Activated T-cell treated with anti-CD3 and anti-CD28 coated beads for 48 hours (primary cell): Measurements from ENCODE around the gene ALDH3A2.

ENCODE experiments used
- DNase-seq: peaks from one replicate; pipeline ENCODE4 v3.0.0-alpha.2; 2020; ENCODE audit warnings: low read depth

Gene ALDH3A2

DNA sequence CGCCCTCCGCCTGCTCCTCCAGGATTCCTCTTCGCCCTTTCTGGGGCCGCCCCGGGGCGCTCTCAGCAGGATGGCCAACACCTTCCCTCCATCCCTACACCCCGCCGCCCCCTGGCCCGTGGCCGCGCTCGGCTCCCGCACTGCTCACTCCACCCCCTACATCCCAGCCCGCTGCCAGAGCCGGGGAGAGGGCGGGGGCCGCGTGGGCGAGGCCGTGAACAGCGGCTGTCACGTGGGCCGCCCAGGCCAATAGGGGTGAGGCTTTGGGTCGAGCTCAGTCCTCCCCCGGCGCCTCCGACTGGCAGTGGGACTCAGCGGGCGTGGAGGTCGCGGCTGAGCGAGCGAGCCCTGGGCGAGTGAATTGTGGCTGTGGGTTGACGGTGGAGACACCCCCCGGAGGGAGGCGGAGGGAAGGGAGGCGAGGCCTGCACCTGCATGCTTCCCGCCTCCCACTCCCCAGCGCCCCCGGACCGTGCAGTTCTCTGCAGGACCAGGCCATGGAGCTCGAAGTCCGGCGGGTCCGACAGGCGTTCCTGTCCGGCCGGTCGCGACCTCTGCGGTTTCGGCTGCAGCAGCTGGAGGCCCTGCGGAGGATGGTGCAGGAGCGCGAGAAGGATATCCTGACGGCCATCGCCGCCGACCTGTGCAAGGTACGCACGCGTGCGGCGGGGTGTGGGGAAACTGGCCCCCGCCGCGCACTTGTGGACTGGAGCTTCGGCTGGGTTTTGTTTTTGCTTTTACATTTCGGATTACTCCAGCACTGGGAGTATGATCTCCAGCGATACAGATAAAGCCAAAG is at the start of gene ALDH3A2:
Gene ALDH3A2, plus strand, starts transcription at position 277 of the 799 bp plus-strand sequence. Its CDS starts 221 bp downstream, at position 498.
- peak; percentile 93 for DNase-seq

DNA sequence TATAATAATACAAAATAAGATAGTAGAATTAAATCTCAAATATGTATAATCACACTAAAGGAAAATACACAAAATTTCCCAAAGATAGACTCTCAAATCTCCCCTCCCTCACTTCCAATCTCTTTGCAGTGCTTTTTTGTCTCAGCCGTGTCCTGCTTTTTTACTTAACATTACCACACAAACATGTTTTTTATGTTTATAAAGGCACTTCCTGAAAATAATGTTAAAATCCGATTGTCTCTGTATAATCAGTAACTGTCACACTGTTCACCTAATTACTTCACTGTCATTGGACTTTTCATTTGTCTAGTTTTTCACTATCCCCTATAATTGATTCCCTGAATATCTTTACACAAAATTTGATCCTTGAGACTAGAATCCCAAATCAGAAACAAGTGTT is 38.2 kb upstream of the ALDH3A2 start:
- DNase-seq = no peak

DNA sequence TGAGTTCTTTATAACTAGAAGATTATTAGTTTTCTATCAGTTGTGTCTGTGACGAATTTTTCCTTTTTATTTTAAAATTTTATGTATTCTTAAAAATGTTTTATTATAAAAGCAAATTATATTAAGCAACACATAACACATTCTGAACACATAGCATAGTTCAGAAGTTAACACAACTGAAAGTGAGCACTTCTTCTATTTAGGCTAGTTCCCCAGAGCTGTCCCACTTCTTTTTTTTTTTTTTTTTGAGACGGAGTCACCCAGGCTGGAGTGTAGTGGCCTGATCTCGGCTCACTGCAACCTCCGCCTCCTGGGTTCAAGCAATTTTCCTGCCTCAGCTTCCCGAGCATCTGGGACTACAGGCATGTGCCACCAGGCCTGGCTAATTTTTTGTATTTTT is 37.7 kb upstream of the ALDH3A2 start:
- no peak for DNase-seq

DNA sequence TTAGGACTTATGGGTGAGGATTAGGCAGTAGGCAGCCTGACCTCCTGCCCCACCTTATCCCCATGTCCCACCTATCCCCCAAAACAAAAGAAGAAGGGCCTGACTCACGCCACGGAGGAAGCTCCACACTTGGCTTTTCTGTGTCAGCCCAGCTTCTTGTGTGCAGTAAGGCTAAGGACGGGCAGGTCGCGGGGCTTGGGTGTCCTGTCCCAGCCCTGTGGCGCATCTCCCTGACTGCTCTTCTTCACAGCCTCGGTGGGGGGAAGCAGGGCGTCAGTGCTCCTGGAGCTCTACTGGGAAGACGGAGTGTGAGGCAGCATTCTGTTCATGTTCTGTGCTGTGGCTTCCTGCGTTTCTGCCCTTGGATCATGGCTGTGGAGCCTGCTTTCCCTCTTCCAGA is 34.6 kb upstream of the ALDH3A2 start:
- no peak for DNase-seq

DNA sequence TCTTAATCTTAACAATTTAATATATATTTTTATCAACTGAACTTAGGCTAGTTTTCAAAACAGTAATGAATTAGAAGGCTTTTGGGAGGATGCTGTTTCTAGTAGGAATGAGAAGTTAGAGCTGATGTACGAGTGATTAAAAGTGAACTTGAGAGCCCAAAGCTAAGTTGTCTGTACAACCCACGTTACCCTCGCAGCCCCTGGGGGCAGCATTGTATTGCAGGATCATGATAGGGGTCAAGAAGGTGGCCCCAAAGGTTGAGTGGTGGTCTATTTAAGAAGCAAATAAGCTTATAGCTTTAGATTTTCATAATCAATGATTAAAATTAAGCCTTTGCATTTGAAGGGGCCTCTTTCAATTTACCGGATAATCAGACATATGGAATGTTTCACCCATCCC is 33.7 kb upstream of the ALDH3A2 start:
- no peak for DNase-seq

DNA sequence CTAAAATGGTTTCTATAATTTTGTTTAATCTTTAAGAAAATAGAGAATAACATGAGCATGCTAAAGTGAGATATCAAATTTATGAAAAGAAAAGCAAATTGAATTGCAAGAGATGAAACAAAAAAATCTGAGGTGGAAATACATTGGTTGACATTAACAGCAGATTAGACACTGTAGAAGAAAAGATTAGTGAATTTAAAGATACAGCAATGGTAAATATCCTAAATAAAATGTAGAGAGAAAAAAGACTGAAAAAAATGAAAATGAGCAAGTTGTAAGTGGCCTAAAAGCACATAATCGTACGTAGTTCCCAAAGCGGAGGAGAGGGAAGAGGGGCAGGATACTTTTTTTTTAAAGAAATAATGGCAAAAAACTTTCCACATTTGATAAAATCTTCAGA is 30.5 kb upstream of the ALDH3A2 start:
- DNase-seq = no peak

DNA sequence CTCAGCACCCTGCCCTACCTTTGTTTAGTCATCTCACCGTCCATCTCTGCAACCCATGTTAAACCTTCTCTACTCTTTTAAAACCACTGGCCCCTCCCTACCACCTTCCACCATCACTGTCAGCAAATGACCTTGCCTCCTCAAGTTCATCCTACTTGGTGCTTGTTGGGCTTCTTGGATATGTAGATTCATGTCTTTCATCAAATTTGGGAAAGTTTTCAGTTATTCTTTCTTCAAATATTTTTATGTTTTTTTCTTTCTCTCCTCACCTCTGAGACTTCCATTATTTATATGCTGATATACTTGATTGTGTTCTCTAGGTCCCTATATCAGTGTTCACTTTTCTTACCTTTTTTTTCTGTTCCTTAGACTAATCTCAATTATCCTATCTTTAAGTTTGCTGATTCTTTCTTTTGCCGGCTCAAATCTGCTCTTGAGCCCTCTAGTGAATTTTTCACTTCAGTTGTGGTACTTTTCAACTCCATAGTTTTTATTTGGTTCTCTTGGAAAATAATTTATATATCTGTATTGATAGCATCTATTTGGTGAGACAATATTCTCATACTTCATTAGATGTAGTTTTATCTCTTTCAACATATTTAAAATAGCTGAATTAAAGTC is 28.7 kb upstream of the ALDH3A2 start:
- DNase-seq = no peak

DNA sequence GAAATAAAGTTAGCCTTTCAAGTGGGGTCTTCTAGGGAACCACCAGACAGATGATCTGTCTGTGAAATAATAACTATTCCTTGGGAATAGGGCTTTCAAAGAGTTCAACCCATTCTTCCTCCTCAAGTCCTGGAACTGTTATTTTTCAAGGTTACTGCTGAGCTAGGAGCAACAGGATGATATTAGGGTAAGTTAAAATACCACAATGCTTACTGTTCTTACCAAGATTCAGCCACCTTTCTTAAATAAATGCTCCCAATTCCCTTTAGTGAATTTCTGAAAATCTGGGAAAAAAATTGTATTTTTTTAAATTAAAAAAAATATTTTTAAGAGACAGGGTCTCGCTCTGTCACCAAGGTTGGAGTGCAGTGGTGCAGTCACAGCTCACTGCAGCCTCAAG is 26.9 kb upstream of the ALDH3A2 start:
- no peak for DNase-seq

DNA sequence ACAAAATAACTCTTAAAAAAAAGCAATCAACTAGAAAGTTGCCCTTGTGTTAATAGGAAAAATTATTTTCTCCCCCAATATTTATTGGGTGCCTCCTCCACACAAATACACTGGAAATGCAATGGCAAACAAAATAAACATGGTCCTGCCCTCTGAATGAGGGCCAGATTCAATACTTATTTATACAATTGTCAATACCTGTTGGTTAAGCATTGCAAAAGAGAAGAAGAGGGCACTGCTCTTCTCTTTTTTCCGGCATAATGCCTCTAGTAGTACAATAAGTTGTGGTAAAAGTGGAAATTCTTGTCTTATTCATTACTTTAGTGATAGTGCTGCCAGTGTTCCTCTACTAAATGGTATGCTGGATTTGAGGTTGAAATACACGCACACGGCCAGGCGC is 22.5 kb upstream of the ALDH3A2 start:
- no peak for DNase-seq

DNA sequence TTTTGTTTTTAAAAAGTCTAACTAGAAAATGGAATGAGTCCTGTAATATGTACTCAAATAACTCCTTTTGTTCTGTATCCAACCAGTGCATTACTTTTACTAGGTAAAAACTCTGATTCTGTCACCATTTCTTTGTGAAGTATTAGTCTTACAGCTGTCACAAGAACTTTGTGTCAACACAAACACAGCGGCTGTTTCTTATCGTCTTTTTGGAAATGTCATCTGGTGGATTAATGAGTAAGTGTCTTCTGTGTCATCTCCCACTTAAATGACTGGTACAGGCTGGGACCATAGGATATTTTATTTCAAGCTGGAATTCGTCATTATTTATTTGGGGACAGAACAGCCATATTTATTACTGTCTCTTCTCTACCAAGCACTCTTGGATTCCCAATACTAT is 19.1 kb upstream of the ALDH3A2 start:
- DNase-seq = no peak

DNA sequence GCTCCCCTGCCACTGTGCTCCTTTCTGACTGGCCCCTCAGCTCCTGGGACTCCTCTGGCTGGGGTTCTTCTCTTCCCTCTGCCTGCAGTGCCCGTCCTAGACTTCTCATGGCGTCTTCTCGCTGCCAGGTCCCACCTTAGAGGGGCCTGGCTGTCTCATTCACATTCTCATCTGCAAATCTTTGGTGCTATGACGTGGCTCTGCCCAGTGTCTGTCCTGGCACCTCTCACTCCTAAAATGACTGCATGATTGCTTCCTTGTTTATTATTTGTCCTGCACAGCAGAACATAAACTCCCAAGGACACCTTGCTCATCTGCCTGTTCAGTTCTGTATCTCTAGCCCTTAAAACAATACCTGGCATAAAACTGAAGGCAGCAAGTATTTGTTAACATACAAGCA is 18.5 kb upstream of the ALDH3A2 start:
- no peak for DNase-seq

DNA sequence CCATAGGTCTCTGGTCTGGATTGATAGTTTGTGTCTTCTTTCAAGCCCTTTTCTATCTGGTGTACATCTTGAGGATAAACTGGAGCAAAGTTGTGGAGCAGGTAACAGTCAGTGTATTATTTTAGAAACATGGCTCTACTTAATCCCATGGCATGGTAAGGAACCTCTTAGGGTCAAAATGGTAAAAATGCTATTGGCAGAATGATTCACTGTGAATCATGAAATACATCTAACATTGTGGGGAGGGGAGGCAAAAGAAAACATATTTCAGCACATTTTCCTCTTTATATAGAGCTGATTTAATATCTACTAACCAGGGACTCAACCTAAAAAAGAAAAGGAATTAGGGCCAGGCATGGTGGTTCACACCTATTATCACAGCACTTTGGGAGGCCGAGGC is 17.9 kb upstream of the ALDH3A2 start:
- no peak for DNase-seq

DNA sequence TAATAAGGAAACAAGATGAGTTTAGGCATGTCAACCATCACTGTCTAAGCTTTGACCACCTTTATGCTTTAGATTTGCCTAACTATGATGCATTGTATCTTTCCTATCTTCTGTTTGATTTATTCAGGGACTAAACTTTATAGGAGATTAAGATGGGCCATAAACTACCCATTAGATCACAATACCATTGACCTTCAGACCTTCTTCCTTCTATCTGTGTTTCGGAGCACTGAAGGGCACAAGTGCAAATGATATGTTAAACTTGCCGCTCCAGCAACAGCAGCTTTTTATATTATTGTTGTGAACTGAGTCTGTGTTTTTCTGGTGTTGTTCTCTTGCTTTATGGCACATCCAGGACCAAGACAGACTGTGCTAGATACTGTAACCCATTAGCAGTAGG is 16.6 kb upstream of the ALDH3A2 start:
- no peak for DNase-seq

DNA sequence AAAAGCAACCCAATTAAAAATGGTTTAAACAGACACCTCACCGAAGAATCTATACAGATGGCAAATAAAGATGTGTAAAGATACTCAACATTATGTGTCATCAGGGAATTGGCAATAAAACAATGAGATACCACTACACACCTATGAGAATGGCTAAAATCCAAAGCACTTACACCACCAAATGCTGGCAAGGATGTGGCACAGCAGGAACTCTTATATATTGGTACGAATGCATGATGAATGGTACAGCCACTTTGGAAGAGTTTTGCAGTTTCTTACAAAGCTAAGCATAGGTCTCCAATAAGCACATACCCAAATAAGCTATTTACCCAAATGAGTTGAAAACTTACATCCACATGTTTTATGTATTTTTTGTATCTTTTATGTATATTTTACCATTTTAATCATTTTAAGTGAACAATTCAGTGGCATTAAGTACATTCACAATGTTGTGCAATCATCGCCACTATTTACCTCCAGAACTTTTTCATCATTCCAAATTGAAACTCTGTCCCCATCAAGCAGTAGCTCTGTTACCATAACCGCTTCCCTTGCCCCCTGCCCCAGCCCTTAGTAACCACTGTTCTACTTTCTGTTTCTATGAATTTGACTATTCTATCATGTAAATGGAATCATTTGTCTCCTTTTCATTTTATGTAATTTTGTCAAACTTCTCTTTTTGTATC is 6.7 kb upstream of the ALDH3A2 start:
- no peak for DNase-seq

DNA sequence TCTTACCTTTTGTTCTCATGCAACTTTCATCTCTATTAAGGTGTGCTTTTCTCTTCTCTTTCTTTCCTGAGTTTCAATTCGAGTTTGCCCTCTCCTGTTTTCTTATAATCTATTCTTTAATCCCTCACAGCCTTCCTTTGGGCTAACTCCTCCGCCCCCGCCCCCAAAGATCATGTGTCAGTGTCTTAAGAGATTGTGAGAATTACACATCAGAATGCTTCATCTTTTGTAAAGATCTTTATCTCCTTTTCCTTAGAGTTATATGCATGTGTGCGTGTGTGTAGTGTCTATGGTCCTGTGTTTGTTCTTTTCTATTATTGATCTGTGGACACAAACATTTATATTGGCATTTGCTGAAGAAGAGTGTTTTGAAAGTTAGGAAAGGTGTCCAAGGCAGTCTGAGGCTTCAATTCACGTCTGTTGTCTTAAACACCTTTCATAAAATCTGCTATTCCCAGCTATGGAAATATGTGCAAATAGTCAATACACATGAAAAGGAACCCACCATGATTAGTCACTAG is 6.1 kb upstream of the ALDH3A2 start:
- DNase-seq = no peak

DNA sequence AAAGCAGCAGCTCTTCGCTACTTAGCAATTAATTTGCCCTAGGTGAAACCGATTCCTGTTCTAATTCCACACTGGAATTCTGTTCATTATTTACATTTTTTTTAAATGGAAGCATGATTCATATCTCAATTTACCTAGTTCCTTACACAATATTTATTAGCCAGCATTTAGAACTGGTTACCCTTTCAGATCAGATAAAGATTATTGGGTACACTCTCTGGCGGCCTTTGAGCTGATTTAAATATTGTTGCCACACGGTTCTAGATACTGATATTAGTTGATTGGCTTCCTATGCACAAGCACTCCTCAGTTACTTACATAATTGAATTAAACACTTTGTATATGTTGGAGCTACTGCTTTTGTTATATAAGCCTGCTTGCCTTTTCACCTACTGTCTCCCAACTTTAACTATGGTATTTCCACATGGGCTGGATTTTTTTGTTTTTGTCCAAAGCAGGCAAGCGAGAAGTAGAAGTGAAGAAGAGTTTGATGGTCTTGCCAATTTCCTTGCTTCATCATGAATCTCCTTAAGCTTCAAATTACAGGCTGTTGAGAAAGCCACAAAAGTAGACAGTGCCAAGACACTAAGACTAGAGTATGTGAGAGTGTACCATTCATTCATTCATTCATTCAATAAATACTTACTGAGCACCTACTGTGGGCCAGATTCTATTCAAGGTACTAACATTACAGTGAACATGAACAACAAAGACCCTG is 3.9 kb upstream of the ALDH3A2 start:
- no peak for DNase-seq

DNA sequence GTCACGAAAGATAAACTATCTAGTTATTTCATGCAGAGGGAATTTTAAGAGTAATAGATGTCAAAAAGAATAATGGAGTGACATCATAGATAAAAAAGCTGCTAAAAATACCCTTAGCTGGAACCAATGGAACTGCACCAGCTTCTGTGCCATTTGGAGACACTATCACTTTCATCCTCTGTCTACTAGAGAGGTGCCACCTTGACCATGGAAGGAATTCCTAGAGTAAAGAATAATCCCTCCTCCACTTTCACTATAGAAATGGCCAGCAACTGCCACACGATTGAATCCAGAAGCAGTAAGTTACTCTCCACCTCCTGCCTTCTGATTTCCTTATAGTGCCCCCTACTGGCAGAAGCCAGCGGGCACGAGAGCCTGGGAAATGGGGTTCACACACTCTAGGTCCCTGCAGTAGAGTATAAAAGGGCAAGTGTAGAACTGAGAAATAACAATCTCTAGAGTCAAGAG is 2.8 kb upstream of the ALDH3A2 start:
- DNase-seq = peak; percentile 52

DNA sequence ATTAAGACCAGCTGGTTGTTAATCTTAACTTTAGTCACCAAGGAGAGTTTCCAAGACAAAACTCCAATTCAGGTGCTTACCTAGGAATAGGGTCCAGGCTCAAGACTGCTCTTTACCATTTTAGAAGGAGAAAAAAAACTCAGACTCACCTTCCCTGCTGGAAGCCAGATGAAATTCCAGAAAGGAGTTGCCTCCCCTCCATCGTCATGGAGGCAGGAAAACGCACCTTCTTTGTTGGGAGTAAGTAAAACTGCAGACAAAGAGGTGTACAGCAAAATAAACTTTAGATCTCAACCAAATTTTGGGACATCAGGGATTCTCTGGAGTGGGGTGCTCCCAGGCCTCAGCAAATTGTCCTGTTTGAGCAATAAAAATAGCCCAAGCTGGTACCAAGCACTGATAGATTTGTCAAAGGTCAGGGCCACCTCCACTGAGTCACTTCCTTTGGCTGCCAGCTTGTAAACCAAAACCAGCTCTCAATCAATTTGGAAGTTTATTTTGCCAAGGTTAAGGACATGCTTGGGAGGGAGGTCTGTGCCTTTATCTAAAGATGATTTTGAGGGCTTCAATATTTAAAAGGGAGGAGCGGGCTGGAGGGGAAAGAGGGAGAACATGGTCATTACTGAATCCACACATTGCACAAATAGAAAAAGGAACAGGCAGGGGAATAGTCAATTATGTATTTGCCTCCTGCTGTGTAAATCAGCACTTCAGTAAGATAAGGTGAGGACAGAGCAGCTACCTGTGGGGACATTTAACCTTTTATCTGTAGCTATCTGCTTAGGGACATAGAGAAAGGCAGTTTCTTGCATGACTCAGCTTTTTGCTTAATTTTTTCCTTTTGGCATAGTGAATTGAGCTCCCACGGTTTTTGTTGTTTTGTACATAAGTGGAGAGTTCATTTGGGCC is 1.5 kb upstream of the ALDH3A2 start:
- DNase-seq = no peak

DNA sequence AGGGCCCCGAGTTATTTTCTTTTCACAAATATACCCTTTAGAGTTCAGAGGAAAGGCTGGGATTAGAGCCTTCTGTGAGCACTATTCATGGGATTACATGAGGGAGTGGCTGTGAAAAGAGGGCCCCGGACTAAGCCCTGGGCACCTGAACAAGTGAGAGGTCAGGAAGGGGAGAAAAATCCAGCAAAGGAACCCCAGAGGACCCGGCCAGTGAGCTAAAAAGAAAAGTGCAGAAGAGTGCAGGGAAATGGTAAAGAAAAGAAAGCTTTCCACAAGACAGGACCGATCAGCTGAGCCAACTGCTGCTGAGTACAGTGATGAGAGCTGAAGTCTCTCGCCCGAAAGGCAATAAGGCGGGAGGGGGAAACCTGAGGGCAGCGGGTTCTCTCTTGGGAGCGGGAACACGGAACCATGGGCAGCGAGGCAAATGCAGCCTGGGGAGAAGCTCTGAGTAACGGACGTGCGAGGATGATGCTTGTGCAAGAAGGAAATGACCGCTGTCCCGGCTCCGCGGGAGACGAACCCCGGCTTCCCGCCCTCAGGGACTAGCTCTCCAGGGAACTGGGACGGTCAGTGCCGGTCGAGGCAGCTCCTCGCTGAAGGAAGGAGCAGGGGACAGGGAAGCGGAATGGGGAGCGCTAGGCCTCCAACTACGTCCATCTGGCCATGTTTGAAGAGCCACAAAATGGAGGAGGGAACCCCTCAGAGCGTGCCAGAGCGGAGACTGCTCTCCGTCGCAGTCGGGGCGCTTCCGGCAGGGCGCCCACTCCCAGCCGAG is 665 bp upstream of the ALDH3A2 start:
- DNase-seq = peak; percentile 12

DNA sequence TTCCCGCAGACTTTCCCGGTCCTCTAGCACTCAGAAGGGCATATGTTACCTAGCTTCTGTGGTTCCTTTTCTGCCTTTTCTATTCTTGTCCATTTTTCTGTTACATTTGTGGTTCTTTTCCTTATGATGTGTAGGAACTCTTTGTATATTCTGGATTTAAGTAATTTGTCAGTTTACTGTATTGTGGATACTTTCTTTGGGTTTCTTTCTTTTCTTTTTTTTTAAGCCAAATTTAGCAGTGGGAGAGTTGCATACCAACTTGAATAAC is 657 bp downstream of the ALDH3A2 start:
- no peak for DNase-seq

DNA sequence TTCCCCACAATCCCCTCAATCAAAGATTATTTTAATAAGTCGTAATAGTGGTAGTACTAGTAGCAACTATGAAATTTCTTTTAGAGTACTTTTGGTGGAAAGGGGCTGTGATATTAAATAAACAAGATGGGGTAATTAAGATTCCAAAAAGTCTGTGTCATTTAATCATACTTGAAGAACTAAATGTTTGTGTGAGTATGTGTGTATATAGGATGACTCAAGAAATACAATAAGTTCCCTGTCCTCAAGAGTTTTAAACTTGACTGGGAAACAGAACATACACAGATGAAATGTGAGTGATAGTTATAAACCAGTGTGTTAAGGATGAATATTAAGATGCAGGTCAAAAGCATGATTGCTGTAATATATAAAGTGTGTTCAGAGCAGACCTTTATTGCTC is 2.3 kb downstream of the ALDH3A2 start:
- DNase-seq = no peak
